Measurements from ENCODE around the gene GFRA4. TPM values are rescaled to one million over a fixed set of nuclear protein-coding genes. Genes with fewer than 3 reads are reported as not detected.
A peak's percentile ranks its signal among the peaks of the same experiment; 100 is the strongest.

Gene GFRA4
- total and polyA plus RNA-seq, 2 experiments from 2014 or later = not detected

- peak within 1 kb of the TSS; percentile 63 for H2AFZ ChIP-seq
- H4K20me1 ChIP-seq (ENCODE audit: insufficient read depth, poor library complexity, severe bottlenecking) = no peaks in the 10 kb centered on the region
- TF ChIP-seq EZH2phosphoT487 (IDR thresholded peaks at IDR 0.05; ENCODE audit: low read depth, severe bottlenecking, unreplicated experiment) (no peak), EZH2 (IDR thresholded peaks at IDR 0.05; ENCODE audit: borderline replicate concordance) (peak; percentile 80)
- H3K36me3 ChIP-seq (replicated peaks; ENCODE audit: insufficient read depth, low read depth) = no peaks in the 10 kb centered on the region
- peak within 1 kb of the TSS; percentile 55 for H3K27ac ChIP-seq
- H3K9me2 ChIP-seq (replicated peaks; ENCODE audit: insufficient read depth) = no peaks in the 10 kb centered on the region
- no peaks in the 10 kb centered on the region for H3K9me3 ChIP-seq (ENCODE audit: low read depth)
- DNase-seq (ENCODE audit: low spot score) = peak; percentile 40
- peak within 1 kb of the TSS; percentile 90 for H3K4me2 ChIP-seq
- H3K27me3 ChIP-seq = peaks cover 16% of the 10 kb centered on the region
- no peaks in the 10 kb centered on the region for H3K79me2 ChIP-seq
- peak within 1 kb of the TSS; percentile 33 for H3K4me3 ChIP-seq
- H3K4me1 ChIP-seq (ENCODE audit: insufficient read depth) = peaks cover 43% of the 10 kb centered on the region
- 14% methylated on average over 32 of the region's 65 CpGs for WGBS (ENCODE audit: low lambda C conversion rate, missing lambda C conversion rate)
Observed at GRCh38 chr20:3681931-3682781, 19.0 kb upstream of the GFRA4 start, which contains the start of gene ADAM33. Gene ADAM33 (minus strand): TSS chr20:3682010. CDS start chr20:3682004, 6 bp downstream.

DNA sequence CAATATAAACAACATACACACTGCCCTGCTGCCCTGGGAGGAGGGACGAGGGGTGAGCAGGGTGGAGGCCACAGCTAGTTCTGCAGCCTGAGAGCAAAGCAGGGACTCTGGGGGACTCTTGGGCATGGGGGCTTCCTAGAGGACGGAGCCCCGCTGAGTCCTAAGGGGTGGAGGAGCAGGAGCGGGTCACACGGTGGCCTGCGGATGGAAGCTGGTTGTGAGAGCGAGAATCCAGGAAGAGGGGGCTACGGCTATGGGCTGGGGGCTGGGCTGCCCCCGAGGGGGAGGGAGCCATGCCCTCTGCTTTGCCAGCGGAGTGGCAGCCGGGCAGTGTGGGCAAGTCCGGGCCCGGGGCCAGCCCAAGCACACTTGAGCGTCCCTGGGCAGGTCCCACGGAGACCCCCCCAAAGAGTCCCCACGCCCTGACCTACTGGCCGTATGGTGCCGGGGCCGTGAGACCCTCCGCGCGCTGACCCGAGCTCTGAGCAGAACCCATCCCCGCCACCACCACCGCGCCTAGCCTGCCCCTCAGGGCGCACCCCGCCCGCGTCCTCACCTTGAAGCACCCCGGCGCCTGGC is 18.2 kb upstream of the GFRA4 start:
- Histone ChIP-seq H3K36me3 (replicated peaks; ENCODE audit: insufficient read depth, low read depth) (no peaks in the 10 kb centered on the region), H2AFZ (peak overlapping the region; percentile 63), H3K27ac (peak overlapping the region; percentile 46), H3K4me2 (peak overlapping the region; percentile 90), H4K20me1 (ENCODE audit: insufficient read depth, poor library complexity, severe bottlenecking) (no peaks in the 10 kb centered on the region), H3K4me3 (peak overlapping the region; percentile 33), H3K79me2 (no peaks in the 10 kb centered on the region), H3K9me3 (ENCODE audit: low read depth) (no peaks in the 10 kb centered on the region), H3K4me1 (ENCODE audit: insufficient read depth) (peaks cover 45% of the 10 kb centered on the region), H3K27me3 (peaks cover 16% of the 10 kb centered on the region), H3K9me2 (replicated peaks; ENCODE audit: insufficient read depth) (no peaks in the 10 kb centered on the region)
- 19% methylated on average over 21 of the region's 32 CpGs for WGBS (ENCODE audit: low lambda C conversion rate, missing lambda C conversion rate)
- TF ChIP-seq EZH2phosphoT487 (IDR thresholded peaks at IDR 0.05; ENCODE audit: low read depth, severe bottlenecking, unreplicated experiment) (no peak), EZH2 (IDR thresholded peaks at IDR 0.05; ENCODE audit: borderline replicate concordance) (no peak), CTCF (IDR thresholded peaks at IDR 0.05; ENCODE audit: poor library complexity) (no peak)
- no peak for DNase-seq (ENCODE audit: low spot score)

DNA sequence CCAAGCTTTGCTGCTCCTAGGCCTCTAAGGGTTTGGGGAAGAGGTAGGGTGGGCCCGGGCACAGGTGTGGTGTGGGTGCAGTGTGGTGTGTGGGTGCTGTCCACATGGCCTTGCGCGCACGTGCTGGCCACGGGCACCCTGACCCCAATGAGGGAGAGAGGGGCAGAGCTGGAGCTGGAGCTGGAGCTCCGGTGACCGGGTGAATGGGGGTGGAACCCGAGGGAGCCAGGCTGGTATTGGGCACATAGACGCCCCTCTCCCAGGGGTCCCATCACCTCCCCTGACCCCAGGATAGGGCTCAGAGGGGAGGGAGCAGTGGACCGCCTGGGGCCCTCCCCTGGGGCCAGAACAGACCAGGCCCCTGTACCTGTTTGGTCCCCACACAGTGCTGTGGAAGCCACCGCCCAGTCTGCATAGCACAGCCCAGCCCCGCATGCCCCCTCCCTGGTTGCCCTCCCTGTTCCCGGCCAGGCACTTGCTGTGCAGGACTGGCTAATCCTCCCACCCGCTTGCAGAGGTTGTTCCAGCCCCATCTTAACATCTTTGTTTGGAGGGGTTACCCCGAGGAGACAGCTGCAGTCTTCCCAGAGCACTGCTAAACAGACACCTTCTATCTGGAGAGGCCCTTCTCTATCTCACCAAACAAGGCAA is 17.6 kb upstream of the GFRA4 start:
- H3K9me3 ChIP-seq (ENCODE audit: low read depth) = no peaks in the 10 kb centered on the region
- no peak overlapping the region for H2AFZ ChIP-seq
- peak overlapping the region; percentile 90 for H3K4me2 ChIP-seq
- H3K79me2 ChIP-seq = no peaks in the 10 kb centered on the region
- peak overlapping the region; percentile 70 for H3K27ac ChIP-seq
- WGBS (ENCODE audit: low lambda C conversion rate, missing lambda C conversion rate) = 67% methylated on average over 13 of the region's 15 CpGs
- no peak for TF ChIP-seq EZH2phosphoT487 (IDR thresholded peaks at IDR 0.05; ENCODE audit: low read depth, severe bottlenecking, unreplicated experiment)
- no peak for TF ChIP-seq CTCF (IDR thresholded peaks at IDR 0.05; ENCODE audit: poor library complexity)
- TF ChIP-seq EZH2 (IDR thresholded peaks at IDR 0.05; ENCODE audit: borderline replicate concordance) = no peak
- H3K4me1 ChIP-seq (ENCODE audit: insufficient read depth) = peaks cover 45% of the 10 kb centered on the region
- H3K27me3 ChIP-seq = peaks cover 16% of the 10 kb centered on the region
- no peak for DNase-seq (ENCODE audit: low spot score)
- no peaks in the 10 kb centered on the region for H3K36me3 ChIP-seq (replicated peaks; ENCODE audit: insufficient read depth, low read depth)
- no peaks in the 10 kb centered on the region for H4K20me1 ChIP-seq (ENCODE audit: insufficient read depth, poor library complexity, severe bottlenecking)
- H3K4me3 ChIP-seq = no peak overlapping the region
- no peaks in the 10 kb centered on the region for H3K9me2 ChIP-seq (replicated peaks; ENCODE audit: insufficient read depth)
